CD4-positive, alpha-beta T cell treated with Interleukin-17A for 4 hours (primary cell): ENCODE data around the gene DHRS13.
"Not testable (repeated sequence)": the region's sequence is repeated elsewhere in the genome, so short reads cannot be mapped to it uniquely, and the experiment has no call there.

Experiments
- DNase-seq: peaks from one replicate; pipeline ENCODE4 v3.0.0-alpha.2; 2020; ENCODE audit warnings: mixed read lengths

The DHRS13 gene

DNA sequence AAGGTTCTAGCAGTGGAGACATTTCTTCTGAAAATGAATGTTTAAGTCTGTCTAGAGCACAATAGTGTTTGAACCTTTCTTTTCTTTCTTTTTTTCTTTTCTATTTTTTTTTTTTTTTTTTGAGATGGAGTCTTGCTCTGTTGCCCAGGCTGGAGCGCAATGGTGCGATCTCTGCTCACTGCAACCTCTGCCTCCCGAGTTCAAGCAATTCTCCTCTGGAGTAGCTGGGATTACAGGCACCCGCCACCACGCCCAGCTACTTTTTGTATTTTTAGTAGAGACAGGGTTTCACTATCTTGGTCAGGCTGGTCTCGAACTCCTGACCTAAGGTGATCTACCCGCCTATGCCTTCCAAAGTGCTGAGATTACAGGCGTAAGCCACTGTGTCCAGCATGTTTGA is 31.6 kb upstream of the DHRS13 start:
- DNase-seq, result not testable (repeated sequence)

DNA sequence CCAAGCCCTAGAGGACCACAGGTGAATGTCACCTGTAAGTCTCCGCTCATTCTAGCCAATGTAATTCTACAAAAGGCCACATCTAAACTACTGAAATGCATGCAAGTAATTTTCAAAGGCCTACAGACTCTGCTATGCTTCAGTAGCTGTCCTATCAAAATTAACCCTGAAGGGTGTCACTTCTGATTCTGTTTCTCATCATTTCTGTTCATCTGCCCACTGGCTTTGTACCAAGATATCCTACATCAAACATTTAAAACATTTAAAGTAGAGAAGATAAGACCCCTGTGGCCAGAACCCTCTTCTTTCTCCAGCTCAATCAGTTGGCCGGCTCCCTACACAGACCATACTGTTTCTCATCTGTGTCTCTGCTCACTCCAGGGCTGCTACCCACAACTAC is 26.9 kb upstream of the DHRS13 start:
- DNase-seq, result no peak

DNA sequence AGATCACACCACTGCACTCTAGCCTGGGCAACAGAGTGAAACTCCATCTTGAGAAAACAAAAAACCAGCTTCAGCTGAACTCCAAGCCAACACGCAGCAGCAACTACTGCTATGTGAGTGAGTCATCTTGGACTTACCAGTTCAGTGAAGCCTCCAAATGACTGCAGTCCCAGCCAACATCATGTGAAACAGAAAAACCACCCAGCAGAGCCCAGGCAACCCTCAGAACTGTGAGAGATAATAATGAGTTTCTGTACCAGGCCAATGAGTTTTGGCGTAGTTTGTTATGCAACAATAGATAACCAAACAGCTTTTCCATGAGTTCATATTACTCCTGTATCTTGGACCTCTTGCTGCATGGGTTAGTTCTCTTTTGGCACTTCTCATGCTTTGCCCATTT is 25.2 kb upstream of the DHRS13 start:
- DNase-seq, result peak; percentile 49

DNA sequence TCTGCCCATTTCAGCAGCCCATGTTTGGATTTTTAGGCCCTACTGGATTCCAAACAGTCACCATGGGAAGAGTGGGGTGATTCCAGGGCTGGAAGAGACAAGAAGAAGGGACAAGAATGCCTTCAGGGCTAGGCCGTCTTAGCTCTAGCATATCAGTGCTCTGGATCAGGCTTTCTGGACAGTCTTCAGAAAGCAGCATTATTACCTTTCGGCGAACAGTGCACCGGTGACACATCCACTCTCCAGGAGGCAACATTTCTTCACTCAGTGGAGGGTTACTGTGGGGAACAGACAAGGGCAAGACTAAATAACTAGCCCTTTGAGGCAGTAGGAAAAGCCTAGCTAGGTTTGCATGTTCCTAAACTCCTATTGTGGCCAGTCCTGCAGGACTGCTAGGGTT is 23.9 kb upstream of the DHRS13 start:
- no peak for DNase-seq

DNA sequence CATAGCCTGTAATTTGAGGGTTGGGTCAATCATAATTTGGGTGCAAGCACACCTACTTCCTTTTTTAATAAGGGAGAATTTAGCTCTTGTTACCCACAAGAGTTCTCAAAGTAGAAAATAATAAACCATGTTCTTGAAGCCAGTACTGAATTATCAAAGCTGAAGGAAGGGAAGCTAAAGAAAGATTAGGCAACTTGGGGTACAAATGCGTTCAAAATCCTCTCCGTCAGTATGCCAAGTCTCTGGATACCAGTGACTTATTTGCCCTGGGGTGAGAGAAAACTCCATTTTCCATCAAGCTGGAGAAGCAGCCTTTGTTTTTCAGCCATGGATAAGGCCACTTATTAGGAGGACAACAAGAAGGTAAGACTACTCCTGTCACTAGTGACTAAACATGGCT is 23.5 kb upstream of the DHRS13 start:
- no peak for DNase-seq

DNA sequence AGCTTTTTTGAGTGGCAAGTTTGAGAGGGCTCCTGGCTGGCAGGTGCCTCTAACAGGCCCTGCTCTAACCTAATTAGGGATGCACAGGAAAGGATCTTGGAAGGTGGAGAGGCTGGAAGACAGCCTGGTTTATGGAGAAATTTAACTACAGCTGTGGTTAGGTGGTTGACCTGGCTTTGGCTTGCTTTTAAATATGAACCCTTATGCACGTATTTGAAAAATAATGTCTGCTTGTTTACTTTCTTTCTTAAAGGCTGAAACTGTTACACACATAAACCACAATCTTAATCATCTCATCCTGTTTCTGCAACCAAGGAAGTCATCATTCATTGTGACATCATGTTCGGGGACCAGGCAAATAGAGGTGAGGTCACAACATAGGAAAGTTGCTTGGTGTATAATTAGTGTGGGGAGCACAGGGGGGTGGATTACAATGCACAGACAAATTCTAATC is 23.1 kb upstream of the DHRS13 start:
- DNase-seq, result peak; percentile 57

DNA sequence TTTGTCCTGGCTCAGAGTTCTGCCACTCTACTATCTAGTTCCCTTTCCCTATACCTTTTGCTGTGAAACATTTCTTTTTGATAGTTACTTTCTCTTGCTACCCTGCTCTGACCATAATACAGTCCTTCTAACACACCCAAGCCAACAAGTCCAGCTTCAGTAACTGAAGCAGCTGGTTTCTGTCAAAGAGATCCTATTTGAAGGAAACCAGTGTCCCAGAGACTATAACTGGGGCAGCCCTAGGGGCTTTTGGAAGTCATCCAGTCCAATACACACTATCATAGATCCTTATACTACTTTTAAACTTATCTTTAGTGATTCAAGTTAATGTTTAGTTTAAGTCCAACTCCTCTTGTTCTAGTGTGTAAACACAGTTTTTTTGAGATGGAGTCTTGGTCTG is 17.3 kb upstream of the DHRS13 start:
- DNase-seq, result no peak

DNA sequence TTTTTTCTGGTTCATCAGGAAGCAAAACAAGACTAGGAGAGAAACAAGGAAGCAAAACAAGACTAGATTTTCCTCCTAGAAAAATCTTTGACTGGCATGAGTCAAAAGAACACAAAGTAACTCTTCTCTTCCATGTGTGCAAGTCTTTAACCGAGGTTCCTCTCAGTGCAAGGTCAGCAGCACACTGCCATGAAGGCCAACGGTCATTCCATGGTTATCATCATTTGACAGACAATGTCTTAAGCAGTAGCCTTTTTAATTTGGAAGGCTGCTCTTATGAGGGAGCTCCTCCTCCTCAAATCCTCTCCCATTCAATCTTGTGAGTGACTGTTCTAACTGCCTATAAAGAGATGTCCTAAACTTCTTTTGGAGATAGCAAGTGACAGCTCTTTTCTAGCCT is 15.4 kb upstream of the DHRS13 start:
- no peak for DNase-seq

DNA sequence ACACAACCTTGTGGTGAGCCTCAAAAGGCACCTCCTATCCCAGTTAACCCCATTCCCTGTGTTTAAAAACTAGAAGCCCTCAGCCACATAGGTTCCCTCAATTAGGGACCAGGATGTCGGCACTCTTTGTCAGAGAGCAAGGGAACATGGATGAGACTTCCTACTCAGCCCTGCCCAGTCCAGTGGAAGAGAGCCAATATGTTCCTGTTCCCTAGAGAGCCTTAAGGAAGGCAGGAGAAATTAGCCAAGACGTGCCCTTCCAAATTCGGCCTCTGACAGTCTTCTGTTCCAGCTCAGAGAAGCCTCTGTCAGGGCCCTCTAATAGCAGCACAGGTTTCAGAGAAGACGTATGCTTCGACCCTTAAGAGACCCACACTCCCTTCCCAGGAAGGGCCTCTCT is 14.6 kb upstream of the DHRS13 start:
- DNase-seq, result no peak

DNA sequence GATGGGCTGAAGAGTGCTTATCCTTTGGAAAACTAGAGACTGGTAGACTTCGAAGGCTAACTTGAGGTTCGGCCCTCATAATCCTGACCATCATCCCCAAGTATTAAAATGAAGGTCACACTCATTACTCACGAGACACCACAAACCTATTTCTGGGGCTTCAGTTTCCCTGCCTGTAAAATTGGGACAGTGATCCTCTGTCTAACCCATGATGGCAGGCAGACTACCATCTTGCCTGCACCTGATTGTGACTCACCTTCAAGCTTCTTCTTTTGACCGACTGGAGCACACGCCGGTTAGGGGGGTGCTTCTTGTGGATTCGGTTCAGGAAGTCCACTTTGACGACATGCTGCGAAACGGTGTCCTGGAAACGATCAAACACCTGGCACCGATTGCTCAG is 14.2 kb upstream of the DHRS13 start:
- no peak for DNase-seq

DNA sequence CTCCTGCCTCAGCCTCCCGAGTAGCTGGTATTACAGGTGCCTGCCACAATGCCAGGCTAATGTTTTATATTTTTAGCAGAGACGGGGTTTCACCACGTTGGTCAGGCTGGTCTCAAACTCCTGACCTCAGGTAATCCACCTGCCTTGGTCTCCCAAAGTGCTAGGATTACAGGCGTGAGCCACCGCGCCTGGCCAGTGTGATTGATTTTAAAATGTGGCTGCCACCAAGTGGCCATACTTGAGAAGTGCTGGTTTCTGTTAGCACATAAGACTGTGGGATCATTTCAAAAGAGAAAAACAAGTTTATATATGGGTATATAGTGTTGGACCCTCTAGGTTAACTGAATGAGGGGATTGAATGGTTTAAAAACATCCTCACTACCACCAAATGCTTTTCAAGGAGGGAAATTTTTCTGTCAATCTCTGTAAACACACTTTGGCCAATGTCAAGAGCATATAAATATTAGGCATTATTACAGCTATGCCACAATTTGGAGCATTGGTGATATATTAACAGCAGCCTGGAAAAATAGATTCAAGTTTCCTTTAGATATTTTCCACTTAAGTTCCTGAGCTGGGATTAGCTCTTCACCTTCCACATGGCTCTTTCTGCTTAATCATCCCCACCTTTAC is 13.5 kb upstream of the DHRS13 start:
- DNase-seq, result peak; percentile 63

DNA sequence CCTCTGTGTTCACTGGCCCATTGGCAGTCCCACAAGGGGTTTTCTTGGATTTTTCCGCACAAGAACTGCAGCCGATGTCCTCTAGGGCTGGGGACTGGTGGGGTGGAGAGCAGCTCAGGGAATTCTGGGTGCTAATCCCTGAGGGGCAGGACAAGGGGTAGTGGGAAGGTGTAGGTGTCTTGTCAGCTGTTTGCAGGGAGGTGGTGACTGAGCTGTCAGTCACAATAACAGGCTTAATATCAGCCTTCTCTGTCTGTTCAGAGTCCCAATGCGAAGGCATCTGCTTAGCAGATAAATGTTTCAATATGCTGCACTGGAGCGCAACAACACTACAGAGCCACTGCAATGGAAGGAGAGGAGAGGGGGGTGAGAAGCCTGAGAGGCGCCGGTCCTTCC is 10.1 kb upstream of the DHRS13 start:
- no peak for DNase-seq

DNA sequence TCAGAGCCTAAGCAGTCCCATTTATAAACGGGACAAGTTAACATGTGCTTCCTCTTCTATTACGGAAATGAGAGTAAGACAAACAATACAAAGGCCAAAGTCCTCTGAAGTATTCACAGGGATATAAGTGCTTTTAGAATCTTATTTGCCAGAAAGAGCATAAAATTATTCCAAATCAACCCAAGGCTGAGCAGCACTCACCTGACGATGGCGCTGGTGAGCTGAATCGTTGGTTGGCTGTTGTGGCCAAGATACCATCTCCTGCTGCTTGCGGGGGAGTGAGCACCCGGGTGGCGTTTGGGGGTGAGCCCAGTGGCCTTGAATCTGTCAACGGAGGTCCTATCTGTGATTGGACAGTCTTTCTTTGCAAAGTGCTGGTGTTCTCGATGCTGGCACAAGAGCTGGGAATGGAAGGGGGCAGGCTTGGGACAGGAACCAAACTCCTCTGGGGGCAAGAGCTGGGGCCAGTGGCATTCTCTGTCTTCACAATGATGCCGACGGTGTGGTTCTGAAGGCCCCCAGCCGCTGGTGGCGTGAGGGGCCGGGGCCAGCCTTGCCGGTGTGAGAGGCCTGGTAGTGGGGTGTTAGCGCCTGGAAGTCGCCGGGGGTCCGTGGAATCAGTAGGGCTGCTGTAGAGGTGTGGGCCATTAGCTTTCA is 9.5 kb upstream of the DHRS13 start:
- peak; percentile 32 for DNase-seq

DNA sequence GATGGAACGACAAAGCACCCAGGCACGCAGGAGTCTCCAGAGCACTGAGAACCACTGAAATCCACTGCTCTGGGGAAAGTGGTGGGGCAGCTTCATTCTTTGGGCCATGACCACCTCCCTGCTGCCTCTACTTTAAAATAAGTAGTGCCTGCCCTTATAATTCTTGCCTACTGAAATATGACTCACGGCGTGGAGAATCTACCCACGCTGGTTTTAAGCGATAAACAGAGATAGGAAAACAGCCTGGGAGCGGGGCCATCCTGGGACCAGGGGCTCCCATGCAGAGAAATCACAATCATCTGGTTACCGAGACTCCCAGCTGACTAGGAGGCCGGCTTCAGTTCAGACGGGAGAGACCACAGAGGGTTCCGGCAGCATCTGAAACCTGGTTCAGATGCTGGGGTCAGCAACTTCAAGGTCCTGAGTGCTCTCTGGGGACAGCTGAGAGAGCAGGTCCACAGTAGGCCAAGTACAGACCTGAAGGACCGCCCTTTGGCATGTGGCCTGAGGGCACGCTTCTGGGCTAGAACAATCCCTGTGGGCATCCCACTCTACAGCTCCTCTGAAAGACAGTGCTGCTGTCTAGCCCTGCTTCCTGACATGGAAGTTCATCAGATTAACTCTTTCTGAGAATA is 8.6 kb upstream of the DHRS13 start:
- DNase-seq, result no peak

DNA sequence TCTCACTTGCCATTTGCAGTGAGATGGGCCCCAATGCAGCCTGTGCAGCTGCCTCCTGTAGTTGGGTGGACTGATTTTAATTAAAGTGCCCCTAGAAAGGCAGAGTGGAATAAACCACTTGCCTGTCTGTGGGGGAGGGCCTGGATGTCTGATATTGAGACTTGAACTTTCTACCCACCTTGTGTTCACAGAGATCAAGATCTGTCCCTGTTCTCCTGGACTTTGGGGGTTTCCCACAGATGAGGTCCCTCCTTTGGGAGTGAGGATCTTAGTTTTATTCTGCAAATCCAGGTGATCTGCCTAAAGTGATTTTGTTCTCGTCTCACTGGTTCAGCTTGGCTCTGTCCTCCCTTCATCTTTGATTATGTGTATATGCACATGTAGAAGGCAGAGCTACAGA is 7.7 kb upstream of the DHRS13 start:
- no peak for DNase-seq

DNA sequence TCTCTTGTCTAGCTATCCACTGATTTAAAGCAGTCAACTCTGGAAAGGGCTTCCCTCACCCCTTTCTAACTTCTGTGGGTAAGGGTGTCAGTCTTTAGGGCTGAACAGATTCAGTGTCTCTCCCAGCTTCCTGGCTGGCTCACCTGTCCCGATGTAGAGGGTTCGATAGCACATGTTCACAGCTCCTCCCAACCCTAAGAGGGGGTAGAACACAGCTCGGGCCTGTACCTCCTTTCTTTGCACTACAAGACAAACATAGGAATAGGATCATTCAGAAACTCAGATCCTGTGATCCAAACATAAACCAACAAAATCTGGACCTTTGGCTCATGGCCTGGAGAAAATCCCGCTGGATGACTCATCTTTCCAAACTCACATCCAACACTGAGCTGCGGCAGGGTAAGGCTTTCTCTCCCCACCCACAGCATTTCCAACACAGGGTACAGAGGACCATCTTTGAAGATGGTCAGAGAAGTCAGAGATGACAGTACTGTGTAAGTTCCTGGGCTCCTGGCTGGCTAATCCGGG is 5.8 kb upstream of the DHRS13 start:
- no peak for DNase-seq

DNA sequence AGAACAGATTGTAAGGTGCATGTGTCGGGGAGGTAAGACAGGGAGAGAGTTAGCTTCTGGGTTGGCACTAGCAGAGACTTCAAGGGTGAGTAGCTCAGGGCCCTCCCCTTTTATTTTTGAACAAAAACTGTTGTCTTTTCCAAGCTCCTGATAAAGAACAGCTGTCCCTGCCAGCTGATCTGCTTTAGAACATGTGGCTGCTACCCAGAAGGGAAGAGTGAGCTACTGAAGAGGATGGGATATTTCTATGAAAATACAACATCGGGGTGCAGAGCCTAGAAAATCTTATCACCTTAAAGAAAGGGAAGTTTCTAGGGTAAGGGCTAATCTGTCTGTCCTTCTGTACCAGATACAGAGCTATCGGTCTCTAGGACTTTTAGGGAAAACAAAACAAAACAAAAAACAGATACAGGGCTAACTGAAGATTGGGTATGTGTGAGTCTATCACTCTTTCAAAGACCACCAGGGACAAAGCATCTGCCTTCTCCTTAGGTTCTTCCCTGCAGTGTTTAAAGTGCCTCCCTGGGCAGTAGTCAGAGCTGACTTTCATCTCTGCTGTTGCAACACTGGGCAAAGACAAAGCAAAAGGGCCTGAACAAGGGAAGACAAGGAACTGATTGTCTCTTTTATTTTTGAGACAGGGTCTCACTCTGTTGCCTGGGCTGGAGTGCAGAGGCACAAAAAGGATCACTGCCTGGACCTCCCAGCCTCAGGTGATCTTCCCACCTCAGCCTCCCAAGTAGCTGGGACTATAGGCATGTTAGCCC is 5.0 kb upstream of the DHRS13 start:
- no peak for DNase-seq

DNA sequence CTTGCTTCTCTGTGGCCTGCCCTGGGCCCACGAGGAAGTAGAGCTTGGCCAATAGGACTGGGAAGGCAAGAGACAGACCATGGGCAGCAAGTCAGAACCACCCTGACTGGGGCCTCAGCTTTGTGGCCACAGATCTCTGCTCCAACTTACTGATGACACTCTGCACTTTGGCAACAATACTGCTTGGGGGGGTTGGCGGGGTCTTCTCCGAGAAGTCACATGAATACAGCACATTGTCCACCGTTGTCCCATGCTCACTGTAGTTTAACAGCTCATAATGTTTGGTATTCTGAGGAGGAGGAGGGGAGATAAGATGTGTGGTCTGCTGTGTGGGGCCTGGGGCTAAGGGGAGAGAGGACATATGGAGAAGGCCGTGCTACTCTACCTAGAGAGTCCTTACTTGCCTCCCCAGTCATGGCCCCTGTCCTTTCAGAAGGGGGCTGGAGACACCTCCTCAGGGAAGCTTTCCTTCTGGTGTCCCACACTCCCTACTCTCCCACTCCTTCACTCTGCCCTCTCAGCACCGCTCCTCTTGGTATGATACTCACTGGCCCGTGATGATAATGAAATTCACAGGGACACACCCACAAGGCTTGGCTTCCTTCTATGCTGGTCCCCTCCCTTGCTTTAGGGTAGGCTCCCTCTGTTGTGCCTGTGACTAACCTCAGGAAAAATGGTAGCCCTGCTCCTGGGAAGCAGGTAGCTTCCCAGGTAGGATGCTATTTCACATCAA is 4.0 kb upstream of the DHRS13 start:
- DNase-seq, result no peak

DNA sequence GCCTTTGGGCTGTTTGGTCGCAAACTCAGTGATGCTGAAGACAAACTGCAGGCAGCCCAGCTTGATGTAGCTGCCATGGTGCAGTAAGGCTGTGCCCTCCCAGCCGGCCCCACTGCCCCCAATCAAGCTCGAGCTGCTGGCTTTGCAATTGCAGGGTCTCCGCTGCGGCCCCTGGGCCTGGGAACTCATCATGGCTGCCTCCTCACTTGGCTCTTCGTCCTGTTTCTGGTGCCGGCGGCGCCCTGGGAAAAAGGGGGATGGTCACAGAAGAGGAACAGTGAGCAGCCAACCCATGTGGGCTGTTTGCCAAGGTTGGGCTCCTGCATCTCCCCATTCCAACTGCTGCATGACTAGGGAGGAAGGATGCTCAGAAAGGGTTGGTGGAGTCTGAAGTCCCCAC is 3.4 kb upstream of the DHRS13 start:
- no peak for DNase-seq

DNA sequence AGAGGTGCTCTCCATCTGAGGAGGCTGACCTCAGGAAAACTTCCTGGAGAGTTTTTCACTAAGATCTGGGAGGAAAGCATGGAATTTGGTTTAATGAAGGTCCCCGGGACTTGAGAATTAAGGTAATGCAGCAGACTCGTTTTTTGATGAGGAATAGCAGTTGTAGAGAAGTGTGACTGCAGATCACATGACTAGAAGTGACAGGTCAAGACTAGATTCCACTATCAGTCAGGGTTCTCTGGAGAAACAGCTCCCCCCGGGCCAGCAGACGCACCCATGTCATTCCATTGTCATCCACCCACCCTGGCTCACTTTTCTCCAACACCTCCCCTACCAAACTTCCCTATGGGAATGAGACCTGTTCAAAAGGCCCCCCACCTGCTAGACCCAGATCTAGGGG is 1.9 kb upstream of the DHRS13 start:
- DNase-seq, result no peak

DNA sequence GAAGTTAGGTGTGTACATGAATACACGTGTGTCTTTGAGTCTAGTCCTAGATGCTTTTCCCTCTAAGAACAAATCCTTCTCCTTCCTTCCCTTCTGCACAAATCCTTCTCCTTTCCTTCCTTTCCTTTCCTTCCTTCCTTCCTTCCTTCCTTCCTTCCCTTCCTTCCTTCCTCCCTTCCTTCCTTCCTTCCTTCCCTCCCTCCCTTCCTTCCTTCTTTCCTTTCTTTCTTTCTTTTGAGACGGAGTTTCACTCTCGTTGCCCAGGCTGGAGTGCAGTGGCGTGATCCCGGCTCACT is 615 bp upstream of the DHRS13 start:
- DNase-seq, result not testable (repeated sequence)

DNA sequence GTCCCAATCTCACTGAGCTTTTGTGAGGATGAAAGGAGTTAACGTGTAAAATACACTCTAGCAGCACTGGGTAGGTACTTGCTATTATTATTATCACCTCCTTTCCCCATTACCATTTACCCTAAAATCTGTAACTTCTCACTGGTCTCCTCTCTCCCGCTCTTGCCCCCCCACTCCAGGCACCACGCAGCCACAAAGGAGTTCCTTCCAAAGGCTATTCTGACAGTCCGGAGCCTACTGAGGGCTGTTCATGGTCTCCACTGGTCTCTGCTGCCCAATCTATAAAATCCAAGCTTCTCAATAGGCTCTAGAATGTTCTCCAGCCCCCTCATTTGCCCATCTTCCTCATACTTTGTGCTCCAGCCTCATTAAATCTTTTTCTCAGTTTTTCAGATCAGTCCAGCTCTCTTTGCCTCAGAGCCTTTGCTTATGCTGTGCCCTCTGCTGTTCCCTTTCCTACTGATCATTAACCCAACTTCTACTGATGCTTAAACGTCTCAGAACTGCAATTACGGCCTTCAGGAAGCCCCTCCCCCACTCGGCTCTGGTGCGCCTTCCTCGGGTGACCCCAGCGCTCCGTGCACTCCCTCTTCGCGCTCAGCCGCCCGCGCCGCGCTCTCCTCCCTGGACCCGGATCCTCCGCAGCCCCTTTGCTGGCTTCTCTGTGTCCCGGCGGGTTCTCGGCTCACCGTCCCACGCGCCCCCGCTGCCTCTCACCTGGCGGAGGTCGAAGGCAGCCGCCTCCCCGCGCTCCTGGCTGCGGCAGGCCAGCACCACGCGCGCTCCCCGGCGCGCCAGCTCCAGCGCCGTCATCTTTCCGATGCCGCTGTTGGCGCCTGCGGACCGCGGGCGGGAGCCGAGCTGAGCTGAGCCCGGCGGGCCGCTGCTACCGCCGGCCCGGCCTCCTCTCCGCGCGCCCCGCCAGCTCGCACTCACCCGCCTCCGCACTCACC is 737 bp downstream of the DHRS13 start:
- DNase-seq, result peak; percentile 75
